AG09309 (cell line): Measurements from ENCODE around the gene SLC35E1.

Source experiments
- DNase-seq: peaks from one replicate; pipeline ENCODE4 v3.0.0-alpha.2; 2010; ENCODE audit warnings: low read depth
- H3K4me3 ChIP-seq: 2 replicates; pipeline ENCODE4 v1.5.1; 2011; ENCODE audit warnings: mild to moderate bottlenecking, low read depth, low read length, moderate library complexity; ENCODE audit not compliant: control insufficient read depth
- TF ChIP-seq, protein P1 (sequence below): IDR thresholded peaks from 2 replicates; pipeline ENCODE4 v1.5.1; 2011; ENCODE audit warnings: mild to moderate bottlenecking, low read depth, low read length, inconsistent platforms; ENCODE audit not compliant: insufficient read depth, control insufficient read depth; ENCODE audit errors: missing control alignments

The SLC35E1 gene

DNA sequence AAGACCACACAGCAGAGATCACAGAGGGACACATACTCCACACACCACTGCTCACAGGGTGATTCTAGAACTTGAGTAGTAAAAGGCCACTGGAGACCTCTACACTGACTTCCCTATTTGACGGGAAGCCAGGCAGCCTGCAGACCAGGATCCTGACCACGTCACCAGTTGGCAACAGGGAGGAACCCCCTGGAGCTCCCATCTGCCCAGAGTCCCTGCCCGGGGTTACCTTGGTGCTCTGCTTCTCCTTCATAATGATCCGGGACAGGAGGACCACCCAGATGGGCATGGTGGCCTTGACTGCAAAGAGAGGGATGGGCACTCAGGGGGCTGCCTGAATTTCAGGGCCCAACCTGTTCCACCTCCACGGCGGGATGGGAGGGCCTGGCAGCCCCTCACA is 932 bp downstream of the SLC35E1 start:
- DNase-seq, result no peak
- TF ChIP-seq, protein P1, sequence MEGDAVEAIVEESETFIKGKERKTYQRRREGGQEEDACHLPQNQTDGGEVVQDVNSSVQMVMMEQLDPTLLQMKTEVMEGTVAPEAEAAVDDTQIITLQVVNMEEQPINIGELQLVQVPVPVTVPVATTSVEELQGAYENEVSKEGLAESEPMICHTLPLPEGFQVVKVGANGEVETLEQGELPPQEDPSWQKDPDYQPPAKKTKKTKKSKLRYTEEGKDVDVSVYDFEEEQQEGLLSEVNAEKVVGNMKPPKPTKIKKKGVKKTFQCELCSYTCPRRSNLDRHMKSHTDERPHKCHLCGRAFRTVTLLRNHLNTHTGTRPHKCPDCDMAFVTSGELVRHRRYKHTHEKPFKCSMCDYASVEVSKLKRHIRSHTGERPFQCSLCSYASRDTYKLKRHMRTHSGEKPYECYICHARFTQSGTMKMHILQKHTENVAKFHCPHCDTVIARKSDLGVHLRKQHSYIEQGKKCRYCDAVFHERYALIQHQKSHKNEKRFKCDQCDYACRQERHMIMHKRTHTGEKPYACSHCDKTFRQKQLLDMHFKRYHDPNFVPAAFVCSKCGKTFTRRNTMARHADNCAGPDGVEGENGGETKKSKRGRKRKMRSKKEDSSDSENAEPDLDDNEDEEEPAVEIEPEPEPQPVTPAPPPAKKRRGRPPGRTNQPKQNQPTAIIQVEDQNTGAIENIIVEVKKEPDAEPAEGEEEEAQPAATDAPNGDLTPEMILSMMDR, result no peak
- H3K4me3 ChIP-seq, result peak overlapping the region; percentile 76

DNA sequence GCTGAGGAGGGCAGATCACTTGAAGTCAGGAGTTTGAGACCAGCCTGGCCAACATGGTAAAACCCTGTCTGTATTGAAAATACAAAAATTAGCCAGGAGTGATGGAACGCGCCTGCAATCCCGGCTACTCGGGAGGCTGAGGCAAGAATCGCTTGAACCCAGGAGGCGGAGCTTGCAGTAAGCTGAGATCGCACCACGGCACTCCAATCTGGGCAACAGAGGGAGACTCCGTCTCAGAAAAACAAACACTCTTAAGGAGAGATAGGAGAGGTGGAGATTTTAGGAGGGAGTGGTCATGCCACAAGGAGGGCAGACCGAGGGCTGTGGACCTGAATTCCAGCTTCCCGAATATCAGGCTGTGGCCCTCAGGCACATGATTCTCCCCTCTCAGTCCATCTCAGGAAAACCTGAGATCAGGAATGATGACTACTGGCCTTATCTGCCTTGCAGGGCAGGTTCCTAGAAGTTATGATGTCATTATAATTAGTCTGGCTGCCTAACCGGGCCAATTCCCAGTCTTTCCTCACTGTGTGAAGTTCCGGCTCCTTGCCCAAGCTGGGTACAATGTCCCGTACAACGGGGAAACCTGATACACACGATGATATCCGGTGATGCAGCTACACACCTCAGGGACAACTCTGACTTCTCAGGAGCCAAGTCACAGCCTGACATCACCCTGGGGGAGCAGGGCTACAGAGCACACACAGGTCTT is 2.5 kb downstream of the SLC35E1 start:
- DNase-seq, result no peak
- TF ChIP-seq, protein P1, result no peak
- H3K4me3 ChIP-seq, result no peak overlapping the region

DNA sequence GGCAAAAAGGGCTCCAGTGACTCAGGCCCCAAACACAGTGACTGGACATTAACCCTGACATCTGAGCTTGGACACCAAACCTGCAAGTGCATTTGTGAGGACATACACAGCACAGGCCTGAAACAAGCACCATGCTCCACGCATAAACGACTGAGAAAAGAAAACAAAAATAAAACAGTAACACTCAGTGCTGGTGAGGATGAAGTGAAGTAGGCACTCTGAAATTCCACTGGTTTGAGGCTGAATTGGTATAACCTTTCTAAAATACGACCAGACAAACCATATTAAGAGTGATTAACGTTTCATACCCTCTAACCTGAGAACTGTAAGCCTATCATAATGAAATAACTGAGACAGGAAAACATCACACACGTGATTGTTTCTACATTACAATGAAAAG is 5.5 kb downstream of the SLC35E1 start:
- no peak for DNase-seq
- TF ChIP-seq, protein P1, result no peak
- H3K4me3 ChIP-seq, result no peak overlapping the region

DNA sequence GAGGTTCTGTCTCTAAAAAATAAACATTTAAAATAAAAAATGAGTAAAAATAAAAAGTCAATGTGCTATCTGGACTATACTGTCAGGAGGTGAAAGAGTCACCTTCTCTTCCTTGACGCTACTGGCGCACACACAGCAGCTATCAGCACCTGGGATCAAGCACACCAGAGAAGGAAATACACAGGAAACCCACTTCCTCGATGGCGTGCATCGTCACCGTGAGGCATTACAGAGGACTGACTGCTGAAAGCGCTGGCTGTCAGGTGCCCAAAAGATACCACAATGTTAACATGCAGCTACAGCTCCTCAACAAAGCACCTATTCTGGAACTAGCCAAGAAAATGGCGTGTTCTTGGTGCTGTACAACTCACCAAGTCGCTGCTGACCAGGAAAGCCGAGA is 6.1 kb downstream of the SLC35E1 start:
- H3K4me3 ChIP-seq, result no peak overlapping the region
- DNase-seq, result no peak
- TF ChIP-seq, protein P1, result no peak

DNA sequence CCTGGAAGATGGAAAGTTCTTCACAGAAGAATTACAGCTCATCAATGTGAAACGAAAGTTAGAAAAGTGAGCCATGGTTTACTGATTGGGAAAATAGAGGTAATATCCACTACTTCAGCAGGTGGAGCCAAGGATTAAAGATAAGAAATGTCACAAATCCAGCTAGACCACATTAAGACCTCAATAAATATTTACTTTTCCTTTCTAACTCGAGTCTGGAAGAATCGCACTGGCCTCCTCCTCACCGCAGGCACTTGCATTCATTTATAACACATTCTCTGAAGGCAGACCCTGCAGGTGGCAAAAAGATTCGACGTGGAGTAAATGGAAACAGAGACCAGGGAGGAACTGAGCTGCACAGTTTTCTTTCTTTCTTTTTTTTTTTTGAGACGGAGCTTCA is 7.4 kb downstream of the SLC35E1 start:
- TF ChIP-seq, protein P1, result no peak
- no peak overlapping the region for H3K4me3 ChIP-seq
- DNase-seq, result no peak

DNA sequence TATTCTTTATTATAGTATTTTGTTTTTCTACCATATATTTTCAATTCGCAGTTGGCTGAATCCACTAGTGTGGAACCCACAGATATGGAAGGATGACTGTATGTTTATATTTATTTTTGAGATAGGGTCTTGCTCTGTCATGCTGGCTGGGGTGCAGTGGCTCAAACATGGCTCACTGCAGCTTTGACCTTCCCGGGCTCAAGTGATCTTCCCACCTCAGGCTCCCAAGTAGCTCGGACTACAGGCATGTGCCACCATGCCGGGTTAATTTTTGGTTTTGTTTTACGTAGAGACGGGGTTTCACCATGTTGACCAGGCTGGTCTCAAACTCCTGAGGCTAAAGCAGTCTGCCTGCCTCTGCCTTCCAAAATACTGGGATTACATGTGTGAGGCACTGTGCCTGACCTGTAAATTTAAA is 9.6 kb downstream of the SLC35E1 start:
- DNase-seq, result no peak
- TF ChIP-seq, protein P1, result no peak
- H3K4me3 ChIP-seq, result no peak overlapping the region

DNA sequence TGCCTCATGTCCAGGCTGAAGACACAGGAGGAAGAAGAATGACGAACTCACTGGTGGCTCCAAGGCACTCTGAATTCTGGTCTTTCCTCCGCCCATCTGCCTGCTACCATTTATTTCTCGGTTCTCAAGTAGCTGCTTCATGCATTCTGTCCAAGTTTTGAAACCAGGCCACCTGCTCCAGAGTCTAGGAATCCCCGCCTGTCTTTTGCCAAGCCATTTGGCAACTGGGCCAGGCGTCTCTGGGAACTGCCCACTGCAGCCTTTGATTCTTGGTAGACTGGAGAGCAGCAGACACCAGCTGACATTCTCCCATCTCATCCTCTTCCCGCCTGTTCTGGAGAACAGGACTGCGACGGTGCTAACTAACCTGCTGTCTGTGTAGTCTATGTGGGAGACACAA is 10.8 kb downstream of the SLC35E1 start:
- H3K4me3 ChIP-seq, result no peak overlapping the region
- DNase-seq, result no peak
- TF ChIP-seq, protein P1, result no peak
